C4-2B (cell line): ENCODE data around the gene OCIAD1.
"Not testable (repeated sequence)": the region's sequence is repeated elsewhere in the genome, so short reads cannot be mapped to it uniquely, and the experiment has no call there.

ENCODE experiments used
- H3K27ac ChIP-seq: fragments of 450-650 bp; 2 replicates; pipeline ENCODE4 v1.5.1; 2017
- ZFX ChIP-seq: fragments of 450-650 bp; IDR thresholded peaks from 2 replicates; pipeline ENCODE4 v1.6.1; 2017
- TF ChIP-seq, protein P1 (sequence below): fragments of 450-650 bp; conservative IDR thresholded peaks from 2 replicates; pipeline ENCODE4 v1.5.1; 2017; ENCODE audit warnings: mild to moderate bottlenecking

OCIAD1 gene

GRCh38 chr4:48827622-48828021 lies 3.3 kb upstream of the OCIAD1 start:
- no peak overlapping the region for H3K27ac ChIP-seq
- TF ChIP-seq ZFX = no peak
- TF ChIP-seq, protein P1, sequence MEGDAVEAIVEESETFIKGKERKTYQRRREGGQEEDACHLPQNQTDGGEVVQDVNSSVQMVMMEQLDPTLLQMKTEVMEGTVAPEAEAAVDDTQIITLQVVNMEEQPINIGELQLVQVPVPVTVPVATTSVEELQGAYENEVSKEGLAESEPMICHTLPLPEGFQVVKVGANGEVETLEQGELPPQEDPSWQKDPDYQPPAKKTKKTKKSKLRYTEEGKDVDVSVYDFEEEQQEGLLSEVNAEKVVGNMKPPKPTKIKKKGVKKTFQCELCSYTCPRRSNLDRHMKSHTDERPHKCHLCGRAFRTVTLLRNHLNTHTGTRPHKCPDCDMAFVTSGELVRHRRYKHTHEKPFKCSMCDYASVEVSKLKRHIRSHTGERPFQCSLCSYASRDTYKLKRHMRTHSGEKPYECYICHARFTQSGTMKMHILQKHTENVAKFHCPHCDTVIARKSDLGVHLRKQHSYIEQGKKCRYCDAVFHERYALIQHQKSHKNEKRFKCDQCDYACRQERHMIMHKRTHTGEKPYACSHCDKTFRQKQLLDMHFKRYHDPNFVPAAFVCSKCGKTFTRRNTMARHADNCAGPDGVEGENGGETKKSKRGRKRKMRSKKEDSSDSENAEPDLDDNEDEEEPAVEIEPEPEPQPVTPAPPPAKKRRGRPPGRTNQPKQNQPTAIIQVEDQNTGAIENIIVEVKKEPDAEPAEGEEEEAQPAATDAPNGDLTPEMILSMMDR = no peak

GRCh38 chr4:48831532-48832030 lies 693 bp downstream of the OCIAD1 start:
- H3K27ac ChIP-seq = peak overlapping the region; percentile 99
- TF ChIP-seq, protein P1 = no peak
- TF ChIP-seq ZFX = peak; percentile 32

DNA sequence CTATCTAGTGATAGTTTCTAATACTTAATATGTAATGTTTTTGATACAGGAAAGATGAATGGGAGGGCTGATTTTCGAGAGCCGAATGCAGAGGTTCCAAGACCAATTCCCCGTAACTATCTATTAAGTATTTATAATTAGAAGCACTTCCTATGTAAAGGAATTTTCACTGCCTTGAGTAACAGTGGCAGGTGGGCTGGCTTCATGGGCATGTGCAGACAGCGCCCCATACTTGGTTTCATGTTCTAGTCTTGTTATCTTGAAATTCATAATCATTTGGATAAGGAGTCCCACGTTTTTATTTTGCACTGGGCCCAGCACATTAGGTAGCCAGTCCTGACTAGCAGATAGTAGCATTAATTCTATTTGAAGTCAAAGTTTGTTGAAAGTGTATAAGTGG lies 1.7 kb downstream of the OCIAD1 start:
- H3K27ac ChIP-seq = no peak overlapping the region

GRCh38 chr4:48836658-48837057 lies 5.8 kb downstream of the OCIAD1 start:
- TF ChIP-seq ZFX = no peak
- TF ChIP-seq, protein P1 = no peak
- no peak overlapping the region for H3K27ac ChIP-seq

More for the DNA sequence above, 1.7 kb downstream of the OCIAD1 start:
- no peak for TF ChIP-seq ZFX
- TF ChIP-seq, protein P1 = no peak

GRCh38 chr4:48841045-48841827 lies 10.3 kb downstream of the OCIAD1 start:
- TF ChIP-seq, protein P1 = no peak
- no peak for TF ChIP-seq ZFX
- H3K27ac ChIP-seq = no peak overlapping the region

DNA sequence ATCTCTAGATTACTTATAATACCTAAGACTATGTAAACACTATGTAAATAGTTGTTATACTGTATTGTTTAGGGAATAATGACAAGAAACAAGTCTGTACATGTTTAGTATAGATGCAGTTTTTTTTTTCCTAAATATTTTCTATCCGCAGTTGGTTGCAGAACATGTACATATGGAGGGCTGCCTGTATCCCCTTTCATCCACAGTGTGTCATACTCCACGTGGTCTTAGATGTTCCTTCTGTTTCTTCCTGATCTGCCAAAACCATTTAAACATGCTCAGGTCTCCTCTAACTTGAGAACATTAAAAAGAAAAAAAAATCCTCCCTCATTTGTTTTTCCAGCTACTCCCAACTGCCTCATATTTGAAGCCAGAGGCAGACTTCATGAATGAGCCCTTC lies 14.0 kb downstream of the OCIAD1 start:
- TF ChIP-seq, protein P1 = no peak
- no peak for TF ChIP-seq ZFX
- H3K27ac ChIP-seq = no peak overlapping the region

DNA sequence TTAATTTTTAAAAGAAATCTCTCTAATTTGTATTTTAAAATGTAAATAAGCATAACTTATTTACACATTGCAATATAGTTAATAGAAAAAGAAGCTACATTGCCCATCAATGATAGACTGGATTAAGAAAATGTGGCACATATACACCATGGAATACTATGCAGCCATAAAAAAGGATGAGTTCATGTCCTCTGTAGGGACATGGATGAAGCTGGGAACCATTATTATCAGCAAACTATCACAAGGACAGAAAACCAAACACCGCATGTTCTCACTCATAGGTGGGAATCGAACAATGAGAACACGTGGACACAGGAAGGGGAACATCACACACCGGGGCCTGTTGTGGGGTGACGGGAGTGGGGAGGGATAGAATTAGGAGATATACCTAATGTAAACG lies 17.9 kb downstream of the OCIAD1 start:
- H3K27ac ChIP-seq = not testable (repeated sequence)

DNA sequence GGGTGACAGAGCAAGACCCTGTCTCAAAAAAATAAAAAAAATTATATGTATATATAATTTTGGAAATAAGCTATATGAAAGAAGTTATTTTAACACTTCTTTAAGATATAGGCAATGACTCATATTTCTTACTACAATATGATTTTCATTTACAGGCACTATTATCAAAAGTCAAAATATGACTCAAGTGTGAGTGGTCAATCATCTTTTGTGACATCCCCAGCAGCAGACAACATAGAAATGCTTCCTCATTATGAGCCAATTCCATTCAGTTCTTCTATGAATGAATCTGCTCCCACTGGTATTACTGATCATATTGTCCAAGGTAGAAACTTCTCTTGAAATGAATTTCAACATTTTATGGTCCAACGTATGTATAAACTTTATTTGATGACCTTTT lies 20.8 kb downstream of the OCIAD1 start:
- TF ChIP-seq, protein P1 = no peak
- no peak for TF ChIP-seq ZFX

More for the DNA sequence above, 20.8 kb downstream of the OCIAD1 start:
- H3K27ac ChIP-seq = no peak overlapping the region
